HG03432 (cell line): Measurements from ENCODE around the gene THRAP3.
"Not testable (repeated sequence)": the region's sequence is repeated elsewhere in the genome, so short reads cannot be mapped to it uniquely, and the experiment has no call there.

Experiments
- ATAC-seq: cut with Tn5 transposase; IDR thresholded peaks from one replicate; pipeline ENCODE4 v1.9.1; 2021; ENCODE audit warnings: mild to moderate bottlenecking, moderate library complexity; ENCODE audit not compliant: unreplicated experiment

The THRAP3 gene

DNA sequence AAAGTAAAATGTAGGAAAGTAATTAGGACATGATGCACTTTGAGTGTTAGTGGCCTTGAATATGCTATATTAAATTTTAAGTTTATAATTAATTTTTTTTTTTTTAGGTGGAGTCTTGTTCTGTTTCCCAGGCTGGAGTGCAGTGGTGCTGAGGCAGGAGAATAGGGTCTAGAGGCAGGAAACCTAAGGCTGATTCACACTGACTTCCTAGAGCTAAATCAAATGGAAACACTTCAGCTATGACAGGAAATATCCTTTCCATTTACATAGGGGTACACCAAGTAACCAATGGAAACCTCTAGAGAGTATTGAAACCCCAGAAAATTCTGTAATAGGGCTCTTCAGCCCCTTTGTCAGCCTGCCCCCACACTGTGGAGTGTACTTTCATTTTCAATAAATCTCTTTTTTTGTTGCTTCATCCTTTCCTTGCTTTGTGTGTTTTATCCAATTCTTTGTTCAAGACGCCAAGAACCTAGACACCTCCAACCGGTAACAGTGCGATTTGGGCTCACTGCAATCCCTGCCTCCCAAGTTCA, 17.9 kb upstream of the THRAP3 start:
- no peak for ATAC-seq

DNA sequence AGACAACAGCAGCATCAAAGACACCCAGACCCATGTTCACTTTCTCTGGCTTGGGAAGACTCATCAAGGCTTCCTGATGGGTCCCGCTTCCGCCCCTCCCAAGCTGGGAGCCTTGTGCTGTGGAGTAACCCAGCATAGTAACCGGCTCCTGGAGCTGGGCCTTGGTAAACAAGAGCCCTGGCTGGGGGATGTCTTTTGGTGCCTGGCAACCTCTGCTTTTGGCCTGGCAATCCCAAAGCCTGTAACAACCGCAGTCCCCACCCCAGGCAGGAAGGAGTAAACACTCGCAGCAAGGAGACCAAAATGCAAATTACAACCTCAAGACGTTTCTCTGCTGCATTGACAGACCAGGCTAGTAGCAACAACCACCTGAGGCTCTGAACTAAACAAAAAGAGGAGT, 16.9 kb upstream of the THRAP3 start:
- ATAC-seq: no peak

DNA sequence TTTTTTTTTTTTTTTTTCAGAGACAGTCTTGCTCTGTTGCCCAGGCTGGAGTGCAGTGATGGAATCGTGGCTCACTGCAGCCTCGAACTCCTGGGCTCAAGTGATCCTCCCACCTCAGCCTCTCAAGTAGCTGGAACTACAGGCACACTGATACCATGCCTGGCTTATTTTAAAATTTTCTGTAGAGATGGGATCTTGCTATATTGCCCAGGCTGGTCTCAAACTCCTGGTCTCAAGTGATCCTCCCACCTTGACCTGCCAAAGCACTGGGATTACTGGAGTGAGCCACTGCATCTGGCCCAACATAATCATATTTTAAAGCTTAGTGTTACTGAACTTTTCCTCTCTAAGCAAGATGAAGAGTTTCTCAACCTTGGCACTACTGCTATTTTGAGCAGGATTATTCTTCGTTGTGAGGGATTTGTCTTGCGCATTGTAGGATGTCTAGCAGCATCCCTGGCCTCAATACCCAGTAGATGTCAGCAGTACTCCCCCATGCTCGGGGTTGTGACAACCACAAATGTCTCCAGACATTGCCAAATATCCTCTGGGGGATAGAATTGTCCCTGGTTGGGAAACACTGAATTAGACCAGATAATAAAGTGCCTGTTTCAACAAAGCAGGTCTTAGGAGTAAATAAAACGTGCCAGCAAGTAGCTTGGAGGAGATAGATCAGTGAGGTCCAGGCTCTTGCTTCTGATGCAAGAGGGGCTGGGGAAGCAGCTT, 15.1 kb upstream of the THRAP3 start:
- ATAC-seq: no peak

DNA sequence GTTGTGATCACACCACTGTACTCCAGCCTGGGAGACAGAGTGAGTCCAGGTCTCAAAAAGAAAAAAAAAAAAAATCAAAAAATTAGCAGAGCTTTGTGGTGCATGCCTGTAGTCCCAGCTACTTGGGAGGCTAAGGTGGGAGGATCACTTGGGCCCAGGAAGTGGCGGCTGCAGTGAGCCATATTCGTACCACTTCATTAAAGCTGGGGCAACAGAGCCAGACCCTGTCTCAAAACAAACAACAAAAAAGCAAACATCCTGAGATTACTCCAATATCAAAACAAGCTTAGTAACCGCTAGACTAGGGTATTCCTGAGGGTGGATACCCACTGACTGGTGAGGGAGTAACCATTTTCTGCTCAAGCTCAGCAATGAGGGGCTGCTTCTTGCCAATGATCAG, 12.9 kb upstream of the THRAP3 start:
- no peak for ATAC-seq

DNA sequence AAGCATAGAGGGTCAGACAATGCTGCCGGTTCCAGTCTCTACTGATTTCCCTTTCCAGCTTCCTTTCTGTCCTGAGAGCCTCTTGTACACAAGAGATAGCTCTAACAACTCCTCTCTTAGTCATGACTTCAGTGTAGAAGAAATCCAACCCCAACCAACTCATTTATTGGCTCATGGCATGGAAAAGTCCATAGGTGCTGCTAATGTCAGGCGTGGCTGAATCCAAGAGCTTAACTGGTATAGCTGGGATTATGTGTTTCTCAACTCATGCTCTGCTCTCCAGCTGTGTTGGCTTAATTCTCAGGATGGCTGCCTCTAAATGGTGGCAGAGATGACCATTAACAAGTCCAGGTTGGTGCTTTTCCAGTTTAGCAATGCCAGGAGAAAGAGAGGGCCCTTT, 12.4 kb upstream of the THRAP3 start:
- ATAC-seq: no peak

DNA sequence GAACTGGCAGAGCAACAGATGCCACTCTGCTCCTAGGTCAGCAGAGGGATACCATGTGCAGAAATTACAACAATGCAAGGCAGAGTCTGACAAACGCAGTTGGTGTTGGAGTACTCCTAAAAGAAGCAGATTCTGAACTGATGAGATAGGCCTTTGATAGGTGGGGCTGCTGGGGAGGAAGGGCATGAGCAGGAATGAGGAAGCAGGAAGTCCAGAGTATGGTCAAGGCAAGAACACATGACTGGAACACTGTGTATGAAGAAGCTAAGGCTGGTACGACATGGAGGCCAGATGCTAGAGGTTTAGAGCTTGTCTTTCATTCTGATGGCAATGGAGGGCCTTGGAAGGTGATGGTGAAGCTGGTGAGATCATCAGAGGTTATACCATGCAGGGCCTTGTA, 11.5 kb upstream of the THRAP3 start:
- ATAC-seq: no peak

DNA sequence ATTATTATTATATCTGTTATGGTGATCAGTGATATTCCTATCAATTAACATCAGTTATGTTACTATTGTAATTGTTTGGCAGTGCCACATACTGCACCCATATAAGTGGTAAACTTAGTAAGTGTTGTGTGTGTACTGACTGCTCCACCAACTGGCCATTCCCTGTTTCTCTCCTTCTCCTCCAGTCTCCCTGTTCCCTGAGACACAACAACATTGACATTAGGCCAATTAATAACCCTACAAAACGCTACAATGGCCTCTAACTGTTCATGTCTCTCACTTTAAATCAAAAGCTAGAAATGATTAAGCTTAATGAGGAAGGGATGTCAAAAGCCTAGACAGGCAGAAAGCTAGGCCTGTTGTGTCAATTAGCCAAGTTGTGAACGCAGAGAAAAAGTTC, 6.6 kb upstream of the THRAP3 start:
- ATAC-seq: no peak

DNA sequence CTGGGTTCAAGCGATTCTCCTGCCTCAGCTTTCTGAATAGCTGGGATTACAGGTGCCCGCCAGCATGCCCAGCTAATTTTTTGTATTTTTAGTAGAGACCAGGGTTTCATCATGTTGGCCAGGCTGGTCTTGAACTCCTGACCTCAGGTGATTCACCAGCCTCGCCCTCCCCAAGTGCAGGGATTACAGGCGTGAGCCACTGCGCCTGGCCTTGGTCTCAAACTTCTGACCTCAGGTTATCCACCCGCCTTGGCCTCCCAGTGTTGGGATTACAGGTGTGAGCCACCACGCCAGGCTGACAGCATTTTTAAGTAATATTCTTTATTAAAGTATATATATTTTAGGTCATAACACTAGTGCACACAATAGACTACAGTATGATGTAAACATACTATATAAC, 2.3 kb upstream of the THRAP3 start:
- ATAC-seq: not testable (repeated sequence)

DNA sequence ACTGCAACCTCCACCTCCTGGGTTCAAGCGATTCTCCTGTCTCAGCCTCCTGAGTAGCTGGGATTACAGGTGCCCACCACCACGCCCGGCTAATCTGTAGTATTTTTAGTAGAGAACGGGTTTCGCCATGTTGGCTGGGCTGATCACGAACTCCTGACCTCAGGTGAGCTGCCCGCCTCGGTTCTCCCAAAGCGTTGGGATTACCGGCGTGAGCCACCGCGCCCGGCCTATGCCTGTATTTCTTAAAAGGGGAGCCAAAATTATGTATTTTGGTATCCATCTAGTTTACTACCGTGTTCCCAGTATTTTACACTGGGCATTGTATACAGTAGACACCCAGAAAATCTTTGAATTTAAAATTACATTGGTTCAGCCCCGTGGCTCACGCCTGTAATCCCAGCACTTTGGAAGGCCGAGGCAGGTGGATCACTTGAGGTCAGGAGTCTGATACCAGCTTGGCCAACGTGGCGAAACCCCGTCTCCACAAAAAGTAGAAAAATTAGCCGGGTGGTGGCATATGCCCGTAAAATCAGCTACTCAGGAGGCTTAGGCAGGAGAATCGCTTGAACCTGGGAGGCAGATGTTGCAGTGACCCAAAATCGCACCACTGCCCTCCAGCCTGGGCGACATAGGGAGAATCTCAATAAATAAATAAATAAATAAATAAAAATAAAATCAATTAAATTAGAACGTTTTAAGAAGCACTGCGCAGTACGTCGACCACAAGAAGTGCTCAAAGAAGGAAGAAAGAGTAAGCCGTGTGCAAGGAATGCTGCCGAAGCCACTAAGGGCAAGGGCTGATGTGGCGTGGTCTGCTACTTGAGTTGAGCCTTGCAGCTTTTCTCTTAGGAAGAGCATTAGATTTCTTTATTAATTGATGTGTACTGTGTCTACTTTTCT, 1.5 kb upstream of the THRAP3 start:
- no peak for ATAC-seq

DNA sequence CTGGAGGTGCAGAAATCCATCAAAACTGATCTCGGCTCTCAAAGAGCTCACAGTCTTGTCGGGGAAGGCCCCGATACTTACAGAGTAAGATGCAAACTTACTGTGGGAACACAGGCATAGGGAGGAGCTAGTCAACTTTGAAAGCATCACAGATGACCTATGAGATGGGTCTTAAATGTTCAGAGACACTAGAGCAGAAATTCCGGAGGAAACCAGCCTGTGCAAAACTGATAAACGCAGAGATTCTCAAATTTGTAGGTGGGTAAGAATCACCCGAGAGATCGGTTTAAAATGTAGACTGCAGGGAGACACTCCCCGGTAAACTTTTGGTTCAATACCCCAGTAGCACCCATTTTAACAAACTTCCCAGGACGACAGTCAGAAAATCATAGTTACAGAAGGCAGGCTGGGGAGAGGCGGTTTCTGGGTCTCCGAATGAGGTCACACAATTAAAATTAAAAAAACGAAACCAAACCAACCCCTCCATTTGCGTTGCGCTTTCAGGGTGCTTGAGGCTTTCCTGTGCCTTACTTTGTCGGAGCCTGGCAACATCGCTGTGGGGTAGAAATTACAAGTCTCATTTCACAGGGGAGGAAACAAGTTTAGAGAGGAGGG, 755 bp upstream of the THRAP3 start:
- ATAC-seq: peak; percentile 24

DNA sequence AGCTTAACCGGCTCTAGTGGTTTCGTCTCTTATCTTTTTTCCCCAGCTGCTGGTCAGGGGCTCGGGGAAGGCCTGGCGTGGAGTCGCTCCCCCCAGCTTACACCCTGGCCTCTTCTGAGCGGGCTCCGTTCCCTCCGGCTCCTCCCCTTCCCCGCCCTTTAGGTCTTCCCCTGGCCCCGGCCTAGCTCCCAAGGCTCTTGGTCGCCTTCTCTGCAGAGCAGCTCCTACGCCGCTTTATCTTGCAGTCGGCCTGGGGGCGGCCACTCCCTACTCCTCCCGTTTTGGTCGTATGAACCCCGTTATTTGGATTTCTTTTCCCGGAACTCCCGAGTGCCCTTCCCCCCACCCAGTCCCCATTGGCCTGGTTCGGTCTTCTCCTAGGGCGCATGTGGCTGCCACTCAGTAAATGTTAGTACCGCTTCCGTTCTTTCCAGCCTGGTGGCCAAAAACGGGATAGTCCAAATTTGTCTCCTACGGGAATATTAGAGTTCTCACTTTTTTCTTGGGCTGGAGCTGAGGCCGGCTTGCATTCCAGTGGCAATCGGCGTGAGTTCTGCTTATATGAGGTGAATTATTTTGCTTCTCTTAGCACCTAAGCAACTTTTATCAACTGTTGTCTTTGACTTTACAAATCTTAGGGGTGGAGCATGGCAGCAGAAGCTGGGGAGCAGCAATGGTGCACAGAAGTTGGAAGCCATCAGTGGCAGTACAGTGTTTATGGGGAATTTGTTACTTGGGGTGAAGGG, 467 bp downstream of the THRAP3 start:
- ATAC-seq: peak; percentile 62

DNA sequence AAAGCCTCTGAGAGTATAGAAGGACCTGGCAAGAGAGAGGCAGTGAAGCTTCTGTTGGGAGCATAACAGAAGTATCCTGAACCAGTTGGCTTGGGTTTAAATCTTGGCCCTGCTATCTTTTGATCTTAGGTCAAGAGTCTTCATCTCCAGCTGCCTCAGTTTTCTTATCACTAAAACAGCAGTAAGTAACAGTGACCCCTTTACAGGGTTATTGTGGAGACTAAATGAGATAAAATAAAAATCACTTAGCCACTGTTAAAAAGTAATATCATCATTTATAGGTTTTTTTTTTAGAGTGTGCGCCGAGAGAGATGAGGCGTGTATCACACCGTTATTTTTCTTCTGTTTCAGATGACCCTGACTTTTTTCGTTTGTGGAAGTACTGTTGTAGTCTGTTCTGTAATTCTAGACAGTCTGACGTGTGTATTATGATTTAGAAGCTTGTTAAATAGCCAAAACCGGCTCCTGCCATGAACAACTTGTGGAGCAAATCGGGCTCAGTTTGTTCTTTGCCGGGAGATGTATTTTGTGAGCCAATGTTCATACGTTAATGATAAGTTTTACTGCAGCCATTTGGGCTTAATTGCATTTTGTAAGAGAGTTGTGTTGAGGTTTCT, 1.1 kb downstream of the THRAP3 start:
- ATAC-seq: no peak

DNA sequence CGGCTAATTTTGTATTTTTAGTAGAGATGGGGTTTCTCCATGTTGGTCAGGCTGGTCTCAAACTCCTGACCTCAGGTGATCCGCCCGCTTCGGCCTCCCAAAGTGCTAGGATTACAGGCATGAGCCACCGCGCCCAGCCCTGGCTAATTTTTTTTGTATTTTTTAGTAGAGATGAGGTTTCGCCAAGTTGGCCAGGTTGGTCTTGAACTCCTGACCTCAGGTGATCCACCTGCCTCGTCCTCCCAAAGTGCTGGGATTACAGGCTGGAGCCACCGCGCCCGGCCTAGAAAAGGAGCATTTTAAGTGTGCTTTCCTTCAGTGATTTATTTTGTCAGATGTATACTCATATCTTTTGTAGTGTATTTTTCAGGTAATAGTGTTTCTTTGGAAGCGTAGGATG, 6.0 kb downstream of the THRAP3 start:
- ATAC-seq: not testable (repeated sequence)

DNA sequence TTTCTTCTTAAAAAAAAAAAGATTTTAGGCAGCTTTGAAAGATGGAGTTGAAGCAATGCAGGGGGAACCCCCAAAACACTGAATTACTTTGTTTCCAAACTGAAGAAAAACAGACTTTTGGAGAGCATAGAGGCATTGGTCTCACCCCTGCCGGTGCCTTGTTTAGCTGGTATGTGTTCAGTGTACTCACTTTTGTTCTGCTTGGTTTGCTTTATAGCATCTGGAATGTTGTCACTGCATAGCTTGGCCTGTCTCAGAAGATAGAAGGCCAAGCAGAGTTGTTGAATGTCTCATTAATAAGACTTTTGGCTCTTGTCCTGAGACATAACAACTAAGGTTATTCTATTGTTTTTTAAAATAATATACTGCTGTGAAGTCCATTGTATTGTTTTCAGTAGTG, 6.9 kb downstream of the THRAP3 start:
- no peak for ATAC-seq

DNA sequence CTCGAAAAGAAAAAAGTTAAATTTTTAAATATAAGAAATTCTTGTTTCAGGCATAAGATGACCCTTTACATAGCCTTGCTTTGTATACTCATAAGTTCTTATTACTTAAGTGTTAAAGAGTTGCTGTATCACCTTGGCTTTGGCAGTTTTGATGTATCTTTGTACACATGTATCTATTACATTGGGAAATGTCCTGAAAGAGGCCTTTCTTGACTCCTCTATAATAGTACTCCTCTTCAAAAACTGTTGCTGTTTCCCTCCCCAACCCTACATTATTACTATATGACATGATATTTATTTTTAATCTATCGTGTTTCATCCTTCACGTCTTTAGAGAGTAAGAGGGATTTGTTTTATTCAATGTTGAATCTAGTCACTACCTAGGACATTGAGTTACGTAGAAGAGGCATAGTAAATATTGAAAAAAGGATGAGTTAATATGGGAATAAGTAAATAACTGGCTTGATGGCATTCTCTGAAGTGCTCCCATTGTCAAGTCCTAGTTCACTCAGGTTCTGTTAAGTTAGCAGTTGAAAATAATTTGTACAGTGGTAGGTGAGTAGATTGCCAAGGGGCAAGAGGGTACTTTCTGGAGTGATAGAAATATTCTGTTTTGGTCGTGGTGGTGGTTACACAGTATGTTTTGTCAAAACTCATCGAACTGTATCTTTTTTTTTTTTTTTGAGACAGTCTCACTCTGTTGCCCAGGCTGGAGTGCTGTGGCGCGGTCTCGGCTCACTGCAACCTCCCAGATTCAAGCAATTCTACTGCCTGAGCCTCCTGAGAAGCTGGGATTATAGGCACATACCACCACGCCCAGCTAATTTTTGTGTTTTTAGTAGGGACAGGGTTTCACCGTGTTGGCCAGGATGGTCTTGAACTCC, 8.2 kb downstream of the THRAP3 start:
- no peak for ATAC-seq

DNA sequence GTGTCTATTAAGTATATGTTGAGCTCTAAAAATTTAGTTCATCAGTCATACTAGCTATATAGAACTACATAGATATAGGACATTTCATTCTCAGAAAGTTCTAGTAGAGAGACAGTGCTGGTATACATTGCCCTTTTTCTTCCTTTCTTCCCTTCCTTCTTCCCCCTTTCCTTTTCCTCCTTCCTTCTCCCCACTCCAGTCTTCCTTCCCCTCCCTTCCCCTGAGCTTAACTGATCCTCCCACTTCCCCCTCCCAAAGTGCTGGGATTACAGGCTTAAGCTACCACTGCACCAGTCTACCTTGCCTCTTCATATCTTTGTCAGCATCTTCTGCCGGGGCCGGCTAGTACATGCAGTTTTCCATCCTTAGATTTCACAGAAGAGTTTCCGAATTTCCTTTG, 12.1 kb downstream of the THRAP3 start:
- no peak for ATAC-seq

DNA sequence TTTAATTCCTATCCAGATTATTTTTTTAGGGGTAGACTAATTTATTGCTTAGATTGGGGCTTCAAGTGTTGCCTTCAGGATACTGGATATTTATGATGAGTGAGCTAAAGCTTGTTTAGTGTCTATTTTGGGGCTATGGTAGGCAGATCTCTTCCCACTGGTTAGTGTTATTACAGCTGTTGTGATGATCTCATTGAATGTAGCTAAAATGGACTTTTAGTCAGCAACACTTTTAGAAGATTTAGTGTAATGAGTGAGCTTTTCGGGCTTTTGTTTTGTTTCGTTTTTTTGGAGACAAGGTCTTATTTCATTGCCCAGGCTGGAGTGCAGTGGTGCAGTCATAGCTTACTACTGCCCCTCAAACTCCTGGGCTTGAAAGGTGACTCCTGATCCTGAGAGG, 14.2 kb downstream of the THRAP3 start:
- no peak for ATAC-seq

DNA sequence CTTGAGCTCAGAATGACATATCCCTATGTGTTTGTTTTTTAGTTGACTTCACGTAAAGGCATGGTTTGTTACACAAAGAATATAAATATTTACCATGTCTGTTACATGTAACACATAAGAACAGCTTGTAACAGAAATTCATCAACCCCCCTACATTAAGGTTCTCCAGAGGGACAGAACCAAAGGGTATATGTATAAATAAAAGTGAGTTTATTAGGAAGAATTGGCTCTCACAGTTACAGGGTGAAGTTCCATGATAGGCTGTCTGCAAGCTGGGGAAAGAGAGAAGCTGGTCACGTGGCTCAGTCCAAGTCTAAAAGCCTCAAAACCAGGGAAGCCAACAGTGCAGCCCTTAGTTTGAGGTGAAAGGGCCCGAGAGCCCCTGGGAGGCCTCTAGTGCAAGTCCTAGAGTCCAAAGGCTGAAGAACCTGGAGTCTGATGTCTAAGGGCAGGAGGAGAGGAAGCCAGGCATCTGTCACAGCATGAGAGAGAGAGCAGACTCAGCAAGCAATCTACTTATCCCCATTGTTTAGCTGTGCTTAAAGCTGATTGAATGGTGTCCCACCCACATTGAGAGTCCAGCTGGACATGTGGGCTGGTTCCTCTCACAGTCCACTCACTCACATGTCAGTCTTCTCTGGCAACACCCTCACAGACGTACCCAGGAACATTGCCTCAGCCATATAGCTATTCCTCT, 15.8 kb downstream of the THRAP3 start:
- ATAC-seq: no peak

DNA sequence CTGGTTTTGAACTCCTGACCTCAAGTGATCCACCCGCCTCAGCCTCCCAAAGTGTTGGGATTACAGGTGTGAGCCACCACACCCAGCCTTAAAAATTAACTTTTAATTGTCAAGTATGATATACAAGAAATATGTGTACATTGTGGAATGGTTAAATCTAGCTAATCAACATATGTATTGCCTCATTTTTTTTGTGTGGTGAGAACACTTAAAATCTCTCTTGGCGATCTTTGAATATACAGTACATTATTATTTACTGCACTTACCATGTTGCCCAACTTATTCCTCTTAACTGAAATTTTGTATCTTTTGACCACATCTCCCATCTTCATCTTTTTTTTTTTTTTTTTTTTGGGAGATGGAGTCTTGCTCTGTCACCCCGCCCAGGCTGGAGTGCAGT, 23.3 kb downstream of the THRAP3 start:
- ATAC-seq: no peak
